DOHH2 (cell line): ENCODE measurements around the gene PSAP.

Source experiments
- CTCF ChIP-seq: fragments of 200-600 bp; sonication (generic); IDR thresholded peaks from one replicate; pipeline ENCODE4 v1.5.1; 2014; ENCODE audit warnings: antibody characterized with exemption, mild to moderate bottlenecking, low read depth, low read length; ENCODE audit not compliant: poor library complexity, severe bottlenecking
- EZH2phosphoT487 ChIP-seq: fragments of 200-600 bp; sonication (generic); IDR thresholded peaks from 2 replicates; pipeline ENCODE4 v1.6.1; 2017; ENCODE audit warnings: borderline replicate concordance, mild to moderate bottlenecking, antibody characterized with exemption, low read length, moderate library complexity, mixed read lengths

- TF ChIP-seq CTCF (no peak), EZH2phosphoT487 (no peak)
These were observed 7.2 kb upstream of the PSAP start for GRCh38 chr10:71857934-71858890.
